Kasumi-1 (cell line): ENCODE measurements around the gene STYK1.

Source experiments
- DNase-seq, 2 experiments: peaks; one replicate each; lab custom pipeline; 2025; lab: John Stamatoyannopoulos, UW

The STYK1 gene, protein sequence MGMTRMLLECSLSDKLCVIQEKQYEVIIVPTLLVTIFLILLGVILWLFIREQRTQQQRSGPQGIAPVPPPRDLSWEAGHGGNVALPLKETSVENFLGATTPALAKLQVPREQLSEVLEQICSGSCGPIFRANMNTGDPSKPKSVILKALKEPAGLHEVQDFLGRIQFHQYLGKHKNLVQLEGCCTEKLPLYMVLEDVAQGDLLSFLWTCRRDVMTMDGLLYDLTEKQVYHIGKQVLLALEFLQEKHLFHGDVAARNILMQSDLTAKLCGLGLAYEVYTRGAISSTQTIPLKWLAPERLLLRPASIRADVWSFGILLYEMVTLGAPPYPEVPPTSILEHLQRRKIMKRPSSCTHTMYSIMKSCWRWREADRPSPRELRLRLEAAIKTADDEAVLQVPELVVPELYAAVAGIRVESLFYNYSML

DNA sequence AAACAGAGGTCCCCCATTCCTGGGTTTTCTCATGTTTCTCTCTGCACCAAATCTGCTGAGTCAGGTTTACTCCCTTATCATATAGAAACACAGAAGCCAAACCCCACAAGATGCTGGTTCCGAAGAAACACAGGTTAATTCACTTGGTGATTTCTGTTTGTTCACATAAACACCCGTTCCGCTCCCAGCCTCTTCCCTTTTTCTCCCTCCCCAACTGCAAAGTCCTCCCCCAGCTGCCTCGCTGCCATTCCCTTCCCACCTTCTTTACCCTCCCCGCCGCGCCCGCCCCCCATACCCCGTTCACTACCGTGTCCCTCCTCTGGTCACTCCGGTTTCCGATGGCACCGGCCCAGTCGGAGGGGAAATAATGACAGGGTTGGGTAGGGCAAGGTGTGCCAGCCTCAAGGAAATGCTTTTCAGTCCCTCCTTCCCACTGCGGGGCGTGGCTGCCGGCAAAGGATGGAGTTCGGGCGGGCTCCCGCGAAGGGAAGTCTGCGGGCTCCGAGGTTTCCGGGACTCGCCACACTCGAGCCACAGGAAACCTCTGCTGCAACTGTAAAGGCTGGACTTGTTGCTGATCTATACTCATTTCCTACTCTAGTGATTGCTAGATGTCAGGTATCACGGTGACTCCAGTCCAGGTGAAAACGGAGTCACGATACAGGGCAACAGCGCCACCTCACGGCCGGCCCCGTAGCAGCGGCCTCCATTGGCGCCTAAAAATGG, at the start of gene STYK1:
STYK1 (minus strand) TSS at position 394 of the 726 bp plus-strand sequence. CDS start 39,434 bp downstream, outside the sequence.
- DNase-seq, result peak; percentile 59 to 77

DNA sequence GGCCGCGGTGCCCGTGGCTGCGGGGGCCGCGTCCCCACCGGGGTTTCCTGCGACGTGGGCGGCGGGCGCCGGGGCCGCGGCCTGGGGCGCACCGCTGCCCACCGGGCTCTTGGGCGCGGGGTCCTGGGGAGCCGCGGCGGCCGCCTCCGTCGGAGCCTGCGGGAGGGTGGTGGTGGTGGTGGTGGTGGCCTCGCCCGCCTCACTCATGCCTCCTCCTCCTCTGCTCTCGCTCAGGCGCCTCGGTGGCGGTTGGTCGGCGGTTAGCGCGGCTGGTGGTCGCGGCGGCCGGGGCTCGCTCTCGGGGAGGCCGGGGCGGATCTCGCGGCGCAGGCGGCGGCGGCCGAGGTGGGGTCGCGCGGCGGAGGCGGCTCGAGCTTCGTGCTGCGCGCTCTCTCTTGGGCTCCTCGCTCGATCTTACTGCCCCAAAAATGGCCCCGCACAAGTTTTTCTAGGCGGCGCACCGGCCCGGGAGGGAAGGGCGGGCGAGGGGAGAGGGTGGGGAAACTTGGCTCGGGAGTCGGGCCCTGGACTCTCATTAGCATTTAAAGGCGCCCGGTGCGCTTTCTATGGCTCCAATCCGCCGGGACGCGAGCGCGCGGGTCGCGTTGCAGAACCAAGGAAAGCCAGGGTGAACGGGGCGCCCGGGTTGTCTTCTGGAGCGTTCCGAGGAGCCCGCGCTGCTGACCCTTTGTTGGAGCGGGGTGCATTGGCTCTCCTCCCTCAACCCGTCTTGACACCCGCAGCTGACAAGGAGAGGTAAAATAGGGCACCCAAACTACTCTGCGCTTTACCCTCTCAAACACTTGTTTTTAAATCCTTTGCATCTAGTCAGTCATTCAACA, 49.3 kb upstream of the STYK1 start, which contains the start of gene YBX3:
YBX3 (minus strand) TSS at position 419 of the 842 bp plus-strand sequence; CDS start at position 207, 212 bp downstream.
- DNase-seq, result peak; percentile 41 to 51

DNA sequence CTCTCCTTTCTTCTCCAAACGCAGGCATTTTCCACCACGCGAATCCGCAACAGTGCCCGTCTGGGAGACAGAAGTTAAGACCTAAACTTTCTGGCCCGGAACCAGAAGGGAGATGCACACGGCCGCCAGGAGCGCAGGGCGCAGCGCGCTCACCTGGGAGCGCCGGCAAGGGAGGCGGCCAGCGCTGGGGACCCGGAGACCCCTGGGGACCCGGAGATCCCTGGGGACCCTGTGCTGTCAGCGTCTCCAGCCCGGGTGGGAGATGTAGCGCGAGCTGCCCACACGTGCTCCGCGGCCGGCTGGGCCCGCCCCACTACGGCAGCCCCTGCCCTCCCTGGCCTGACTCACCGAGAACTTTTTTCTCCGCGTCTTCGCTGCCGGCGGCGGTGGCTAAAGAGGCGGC, 48.7 kb upstream of the STYK1 start:
- DNase-seq, result no peak

DNA sequence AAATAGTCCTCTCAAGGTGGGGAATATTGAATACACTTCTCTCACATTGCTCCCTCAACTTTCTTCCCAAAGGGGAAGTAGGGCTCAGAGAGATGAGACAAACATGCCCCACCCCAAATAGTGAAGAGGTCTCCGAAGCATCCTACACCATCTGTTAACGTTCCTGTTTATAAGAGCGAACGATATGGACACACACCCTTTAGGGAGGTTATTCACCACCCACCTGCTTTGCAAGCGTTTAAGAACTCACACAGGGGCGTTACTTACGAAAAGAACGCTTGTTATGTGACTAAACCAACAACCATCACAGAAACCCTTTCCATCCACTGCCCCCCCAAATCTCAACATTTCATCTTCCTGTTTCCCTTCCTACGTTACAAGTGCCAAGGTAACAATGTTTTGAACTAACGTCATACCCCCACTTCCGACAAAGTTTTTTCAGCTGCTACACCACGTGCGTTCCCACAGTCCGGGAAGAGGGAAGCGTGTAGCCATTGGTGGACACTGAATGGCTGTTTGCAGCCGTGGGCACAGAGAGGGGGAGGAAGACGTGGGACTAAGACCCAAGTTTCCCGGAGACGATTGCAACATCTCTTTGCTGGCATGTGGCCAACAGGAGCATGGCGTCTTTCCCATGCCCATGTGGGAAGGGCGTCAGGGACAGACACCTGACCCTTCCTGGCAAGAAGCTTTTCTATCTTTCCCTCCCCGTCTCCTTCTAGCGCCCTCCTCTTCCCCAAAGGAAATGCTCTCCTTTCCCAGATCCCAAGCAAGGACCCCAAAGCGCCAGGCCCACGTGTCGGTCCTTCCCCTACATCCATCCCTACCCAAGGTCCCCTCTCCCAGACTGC, 48.0 kb upstream of the STYK1 start:
- DNase-seq, result peak; percentile 32 to 36

DNA sequence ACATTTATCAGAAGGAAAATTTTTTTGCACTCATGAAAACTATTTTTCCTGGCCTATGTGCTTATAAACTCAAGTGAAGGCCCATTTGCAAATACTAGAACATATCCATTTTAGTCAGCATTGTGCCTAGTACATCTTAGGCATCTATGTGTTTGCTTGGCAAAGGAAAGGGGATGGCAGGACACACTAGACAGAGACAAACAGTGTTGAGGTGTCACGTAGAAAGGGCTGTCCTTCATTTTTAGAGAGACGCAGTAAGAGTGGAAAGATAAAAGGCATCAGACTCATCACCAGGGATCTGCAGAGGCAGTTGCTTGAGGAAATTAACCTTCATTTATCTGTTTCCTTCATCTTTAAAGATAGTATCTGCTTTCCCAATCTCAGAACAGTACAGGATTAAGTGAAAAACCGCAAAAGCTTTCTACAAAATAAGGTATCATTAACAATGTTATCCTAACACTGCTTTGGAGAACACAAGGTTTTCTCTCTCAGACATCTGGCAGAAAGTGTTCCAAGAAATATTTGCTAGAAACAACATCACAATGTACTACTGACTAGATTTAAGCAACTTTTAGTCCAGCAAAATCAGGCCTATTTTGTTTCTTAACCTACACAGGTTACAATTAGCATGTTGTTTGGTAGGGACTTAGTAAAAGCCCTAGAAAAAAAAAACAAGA, 47.3 kb upstream of the STYK1 start:
- DNase-seq, result no peak

DNA sequence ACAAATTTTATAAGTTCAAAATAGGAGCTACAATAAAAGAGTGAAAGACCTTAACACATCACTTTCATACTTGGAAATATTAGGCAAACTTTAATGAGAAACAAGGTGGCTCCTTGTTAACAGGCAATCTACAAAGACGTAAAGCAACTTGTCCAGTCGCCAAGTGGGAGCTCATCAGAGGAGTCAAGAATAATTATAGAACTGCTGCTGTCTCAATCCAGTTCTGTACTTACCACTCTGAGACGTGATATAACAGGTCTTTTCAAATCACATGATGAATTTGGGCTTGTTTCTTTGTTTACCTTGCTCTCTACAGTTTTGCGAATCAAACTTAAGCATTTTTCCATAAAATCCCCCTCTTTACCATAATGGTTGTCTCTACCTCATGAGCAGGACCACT, 45.6 kb upstream of the STYK1 start:
- DNase-seq, result no peak

DNA sequence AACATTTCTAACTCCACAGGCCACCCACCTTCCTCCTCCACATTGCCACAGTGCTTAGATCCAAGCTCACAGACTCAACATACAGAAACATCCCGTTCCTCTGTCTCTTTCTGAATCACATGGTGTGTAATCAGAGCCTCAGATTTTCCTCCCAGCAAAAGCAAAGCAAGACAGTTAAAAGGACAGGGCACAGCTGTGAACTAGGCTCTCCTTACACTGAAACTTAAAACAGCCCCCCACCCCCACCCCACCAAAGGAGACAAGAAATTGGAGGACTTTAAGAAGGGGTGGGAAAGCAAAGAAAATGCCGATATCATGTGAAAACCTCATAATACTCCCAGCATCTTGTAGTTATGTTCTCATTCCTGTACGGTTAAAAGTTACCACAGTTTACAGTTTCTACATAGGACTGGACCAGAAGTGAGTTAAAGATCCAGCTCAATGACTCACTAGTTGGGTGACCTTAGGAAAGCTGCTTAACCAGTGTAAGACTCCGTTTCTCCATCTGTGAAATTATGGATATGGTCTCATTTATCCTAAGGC, 44.5 kb upstream of the STYK1 start:
- DNase-seq, result no peak

DNA sequence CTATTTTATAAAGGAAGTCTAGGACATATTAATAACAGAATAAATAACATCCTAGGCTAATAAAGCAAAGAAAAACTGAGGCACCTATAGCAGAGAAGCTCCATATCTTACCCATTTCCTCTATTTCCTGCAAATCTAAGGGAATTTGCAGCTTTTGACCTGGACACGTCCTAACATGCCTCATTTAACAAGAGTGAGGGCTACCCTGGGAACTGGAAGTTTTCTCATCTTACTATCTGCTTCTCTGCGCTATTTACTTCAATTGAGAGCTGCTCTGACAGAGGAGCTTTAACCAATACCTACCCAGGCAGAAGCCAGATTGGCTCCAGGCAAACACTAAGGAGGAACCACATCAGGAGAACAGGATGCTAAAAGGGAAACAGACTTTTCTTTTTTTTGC, 43.6 kb upstream of the STYK1 start:
- DNase-seq, result no peak

DNA sequence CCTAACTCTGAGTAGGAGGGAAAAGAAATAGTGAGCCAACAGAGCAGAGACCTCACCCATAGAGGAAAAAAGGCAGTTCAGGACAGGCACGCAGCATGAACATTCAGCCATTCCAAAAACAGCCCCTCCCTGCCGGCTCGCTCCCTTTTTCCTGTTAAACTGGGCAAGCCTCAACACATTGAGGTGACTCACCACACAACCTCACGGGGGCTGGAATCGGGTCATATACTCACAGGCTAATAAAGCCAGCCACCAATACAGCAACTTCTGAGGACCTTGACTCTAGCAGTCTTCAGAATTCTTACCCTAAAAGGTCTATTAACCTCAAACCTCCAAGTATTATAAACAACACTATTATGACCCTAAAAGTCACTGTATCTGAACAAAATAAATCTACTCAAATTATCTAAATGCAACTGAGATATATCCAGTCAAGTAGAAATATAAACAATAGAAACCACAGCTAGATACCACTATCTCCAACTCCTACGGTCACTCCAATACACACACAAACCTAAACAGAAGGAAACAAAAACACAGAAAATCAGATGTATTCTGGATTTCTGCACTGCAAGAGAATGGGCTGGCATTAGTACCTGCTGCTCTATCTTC, 43.0 kb upstream of the STYK1 start:
- DNase-seq, result no peak

DNA sequence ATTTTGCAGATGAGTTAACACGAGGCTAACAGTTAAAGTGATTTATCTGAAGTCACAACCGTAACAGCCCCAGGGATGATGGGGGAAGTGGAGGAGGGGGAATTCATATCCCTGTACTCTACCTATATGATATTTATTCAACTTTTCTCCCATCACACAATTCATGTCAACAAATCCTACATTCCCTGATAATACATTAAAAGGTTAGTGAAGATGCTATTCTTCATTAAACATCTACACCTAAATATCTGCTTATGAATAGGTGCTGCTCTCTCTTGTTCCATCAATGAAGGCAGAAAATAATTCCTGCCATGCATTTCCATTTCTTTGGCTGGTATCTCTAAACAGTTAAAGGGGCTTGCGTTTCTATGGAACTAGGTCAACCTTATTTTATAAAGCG, 42.4 kb upstream of the STYK1 start:
- DNase-seq, result no peak

DNA sequence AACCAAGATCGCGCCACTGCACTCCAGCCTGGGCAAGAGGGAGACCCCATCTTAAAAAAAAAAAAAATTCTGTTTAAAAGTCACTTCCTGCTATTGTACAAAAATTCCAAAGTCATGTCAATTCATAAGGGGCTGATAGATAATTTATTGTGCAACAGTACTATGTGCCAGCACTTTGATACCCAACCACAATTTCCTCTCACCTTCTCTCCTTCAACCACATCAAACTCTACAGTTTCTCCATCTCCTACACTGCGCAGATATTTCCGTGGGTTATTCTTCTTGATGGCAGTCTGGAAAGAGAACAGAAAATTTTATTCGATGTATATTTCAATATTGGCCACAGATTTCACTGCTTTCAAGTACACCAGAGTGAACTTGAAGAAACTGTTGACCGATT, 41.6 kb upstream of the STYK1 start:
- no peak for DNase-seq

DNA sequence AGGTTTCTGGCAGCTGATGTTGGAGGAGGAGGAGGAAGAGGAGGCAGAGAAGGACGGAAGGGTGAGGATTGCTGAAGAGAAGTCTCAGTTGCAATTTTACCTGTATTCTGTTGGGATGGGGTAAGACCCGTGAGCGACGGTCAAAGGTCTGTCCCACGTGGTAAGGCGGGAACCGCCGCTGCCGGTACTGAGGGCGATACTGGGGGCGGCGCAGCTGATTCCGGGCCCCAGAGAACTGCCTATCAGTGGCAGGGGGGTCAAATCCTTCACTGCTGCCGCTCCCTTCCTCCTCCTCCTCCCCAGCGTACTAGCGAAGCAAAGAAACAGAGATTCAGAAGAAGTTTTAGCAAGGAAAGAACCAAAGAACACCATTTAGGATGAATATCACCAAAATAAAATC, 36.0 kb upstream of the STYK1 start:
- no peak for DNase-seq

DNA sequence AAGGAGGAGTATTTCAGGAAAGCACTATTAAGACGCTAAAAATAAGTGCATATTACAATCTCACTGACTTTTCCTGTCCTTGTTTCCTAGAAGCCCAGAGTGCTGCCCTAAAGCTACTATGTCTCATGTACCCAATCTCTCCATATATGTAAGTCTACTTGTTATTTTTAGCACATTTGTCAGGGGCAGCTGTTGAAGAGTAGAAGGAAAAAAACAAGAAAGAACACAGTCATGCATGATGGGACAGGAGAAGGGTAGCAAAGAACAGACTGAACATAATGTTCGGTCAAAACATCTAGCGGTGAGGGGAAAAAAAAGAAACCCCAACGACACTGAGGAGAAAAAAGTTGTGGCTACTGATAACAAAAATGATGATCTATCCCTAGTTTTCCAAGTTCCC, 35.0 kb upstream of the STYK1 start:
- DNase-seq, result no peak

DNA sequence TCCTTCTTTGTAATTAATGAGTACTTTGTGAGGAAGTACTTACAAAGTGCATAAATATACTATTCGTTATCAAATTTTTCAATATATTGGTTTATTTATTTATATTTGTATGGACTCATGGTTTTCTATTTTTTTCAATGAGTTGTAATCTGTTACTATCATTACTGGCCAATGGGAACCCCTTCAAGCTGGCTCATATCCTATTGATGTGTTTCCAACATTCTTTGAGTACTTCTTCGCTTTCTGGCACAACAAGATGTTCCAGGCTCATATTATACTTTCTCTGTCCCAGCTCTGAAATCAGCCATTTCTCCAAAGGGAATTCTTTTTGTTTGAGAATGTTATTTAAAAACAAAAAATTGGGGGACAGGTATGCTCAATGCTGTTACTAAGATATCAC, 31.8 kb upstream of the STYK1 start:
- DNase-seq, result no peak

DNA sequence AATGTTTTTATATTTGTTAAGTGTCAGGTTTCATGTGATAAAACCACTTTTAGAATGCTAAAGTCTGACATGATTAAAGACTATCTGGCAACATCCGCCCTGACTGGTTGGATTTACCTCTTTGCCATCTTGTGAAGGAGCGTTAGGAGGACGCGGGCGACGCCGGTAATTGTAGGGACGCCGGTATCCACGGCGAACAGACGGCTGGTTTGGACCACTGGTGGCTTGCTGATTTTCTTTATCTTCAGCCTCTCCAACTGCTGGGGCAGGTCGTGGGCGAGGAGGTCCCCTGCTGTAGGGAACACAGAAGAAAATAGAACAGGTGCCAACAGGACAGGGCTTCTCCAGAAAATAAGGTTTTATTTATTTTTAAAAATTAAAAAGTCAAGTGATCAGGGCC, 28.0 kb upstream of the STYK1 start:
- no peak for DNase-seq

DNA sequence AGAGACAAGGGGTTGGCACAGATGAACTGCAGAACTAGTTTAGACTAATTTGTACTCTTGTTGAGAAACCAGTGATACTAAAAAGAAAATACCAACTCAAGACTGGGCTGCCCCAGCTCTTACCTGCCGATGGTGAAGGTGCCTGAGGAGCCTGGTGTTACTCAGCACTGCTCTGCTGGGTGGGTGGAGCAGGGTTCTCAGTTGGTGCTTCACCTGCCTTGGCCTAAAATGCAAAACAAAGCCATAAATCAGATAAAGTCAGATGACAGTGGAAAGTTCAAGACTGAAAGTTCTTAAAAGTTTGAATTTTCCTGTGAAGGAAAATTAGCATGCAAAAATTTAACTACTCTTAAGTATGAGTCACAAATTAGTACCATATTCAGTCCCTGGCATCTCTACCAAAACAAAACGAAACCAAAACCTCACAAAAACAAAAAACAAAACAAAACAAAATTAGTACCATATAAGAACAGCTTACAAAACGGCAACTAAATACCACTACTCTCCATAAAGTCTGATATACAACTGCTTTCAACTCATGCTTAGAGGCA, 27.4 kb upstream of the STYK1 start:
- no peak for DNase-seq

DNA sequence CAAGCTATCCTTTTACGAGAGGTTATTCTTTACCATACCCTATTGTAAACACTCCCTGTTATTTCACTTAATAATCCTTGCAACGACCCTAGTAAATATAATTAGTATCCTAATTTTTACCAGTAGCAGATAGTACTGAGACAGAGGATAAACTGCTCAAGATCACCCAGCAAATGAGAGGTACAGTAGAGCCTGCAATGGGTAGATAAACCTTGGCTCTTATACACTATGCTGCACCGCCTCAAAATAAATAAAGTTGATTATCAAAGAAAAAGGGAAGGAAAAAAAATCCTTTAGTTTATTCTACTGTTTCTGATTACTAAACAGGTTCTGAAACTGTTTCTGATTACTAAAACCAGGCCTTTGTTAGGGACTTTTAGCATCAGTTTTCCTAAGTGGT, 26.7 kb upstream of the STYK1 start:
- DNase-seq, result no peak

DNA sequence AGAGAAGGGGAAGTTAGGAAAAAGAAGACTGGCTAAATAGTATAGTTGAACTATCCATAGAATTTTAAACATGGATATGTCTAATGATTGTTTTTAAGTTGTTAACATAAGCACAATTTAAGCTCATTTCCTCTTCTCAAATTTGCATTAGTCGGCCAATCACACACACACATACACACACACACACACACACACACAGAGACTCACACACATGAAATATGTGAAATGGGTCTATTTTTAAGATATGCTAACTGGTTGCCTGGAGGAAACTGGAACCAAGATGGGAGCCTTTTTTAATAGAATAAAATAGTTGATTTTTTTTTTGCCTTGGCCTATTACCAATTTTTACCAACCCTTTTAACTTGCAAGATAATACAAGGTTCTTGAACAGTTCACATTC, 24.0 kb upstream of the STYK1 start:
- DNase-seq, result no peak

DNA sequence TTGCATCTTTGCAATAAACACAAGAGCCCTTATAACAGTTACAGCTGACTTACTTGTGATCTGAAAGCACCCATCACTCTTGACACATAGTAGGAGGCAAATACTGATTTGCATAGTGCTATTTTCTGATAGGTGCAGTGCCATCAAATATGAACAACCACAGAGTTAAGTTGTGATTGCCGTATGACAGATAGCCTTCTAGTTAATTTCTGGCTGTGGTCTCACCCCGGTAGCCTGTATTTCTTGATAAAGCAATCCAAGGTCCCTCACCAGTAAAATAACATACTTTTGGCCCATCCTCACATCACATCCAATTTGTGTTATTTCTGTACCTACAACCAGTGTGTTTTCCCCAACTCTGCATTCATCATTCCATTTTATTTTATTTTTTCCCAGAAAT, 23.3 kb upstream of the STYK1 start:
- no peak for DNase-seq

DNA sequence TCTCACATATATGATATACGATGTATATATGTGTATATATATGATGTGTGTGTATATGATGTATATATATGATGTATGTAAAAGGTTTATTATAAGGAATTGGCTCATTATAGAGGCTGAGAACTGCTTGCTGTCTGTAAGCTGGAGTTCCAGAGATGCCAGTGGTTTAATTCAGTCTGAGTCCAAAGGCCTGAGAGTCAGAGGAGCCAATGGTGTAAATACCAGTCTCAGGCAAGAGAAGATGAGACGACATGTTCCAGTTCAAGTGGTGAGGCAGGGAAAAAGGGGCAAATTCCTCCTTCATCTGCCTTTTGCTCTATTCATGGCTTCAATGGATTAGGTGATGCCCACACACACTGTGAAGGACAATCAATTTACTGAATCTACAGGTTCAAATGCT, 17.1 kb upstream of the STYK1 start:
- DNase-seq, result no peak
